ENCODE results near the gene SFMBT2. TPM values are rescaled to one million over a fixed set of nuclear protein-coding genes. Genes with fewer than 3 reads are reported as not detected.
"Not testable (repeated sequence)": the region's sequence is repeated elsewhere in the genome, so short reads cannot be mapped to it uniquely, and the experiment has no call there.

The SFMBT2 gene
- total RNA-seq, 4 donors from 2014 or later, result 0.60 to 8.6 (median 2.5) TPM

DNA sequence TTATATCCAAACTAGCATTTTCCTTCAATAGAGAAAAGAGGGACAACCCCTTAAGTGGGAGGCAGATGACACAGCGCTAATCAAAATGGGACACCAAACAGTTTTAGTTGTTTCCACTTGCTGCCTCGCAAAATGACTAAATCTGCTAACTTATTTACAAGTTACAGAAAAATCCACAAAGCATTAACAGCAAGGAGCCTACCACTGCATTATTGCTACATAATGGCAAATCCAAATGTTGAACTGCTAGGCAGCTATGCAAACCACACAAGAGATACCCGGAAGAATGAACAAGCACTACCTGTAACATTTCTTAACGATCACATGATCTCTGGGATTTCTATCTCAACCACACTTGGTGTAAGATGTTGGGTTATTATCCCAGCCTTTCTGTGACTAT, 96.7 kb downstream of the SFMBT2 start:
- in situ Hi-C loops (cut with MboI; ENCODE audit: low pct_ligation_motif_present in 1 of 4, low pct_unique_long_range_greater_than_20kb in 1 of 4, low sequenced_read_pairs in 3 of 4), result no loop called here
- no peaks in the 10 kb centered on the region for H3K36me3 ChIP-seq
- no peaks in the 10 kb centered on the region for H3K27me3 ChIP-seq
- no peak for TF ChIP-seq POLR2A (IDR thresholded peaks at IDR 0.05)
- no peaks in the 10 kb centered on the region for H3K9me3 ChIP-seq
- no peak overlapping the region for H3K27ac ChIP-seq
- intact Hi-C loops (cut with DNase I; ENCODE audit: low total_unique reads), result no loop called here
- 76 to 91% methylated on average over 4 of the region's 4 CpGs for WGBS, 2 donors (ENCODE audit: low coverage in 1 of 2)
- H3K4me1 ChIP-seq, result peaks cover 4 to 11% (median 7%) of the 10 kb centered on the region in 4 donors
- no peak for DNase-seq
- H3K4me3 ChIP-seq, result no peak overlapping the region

DNA sequence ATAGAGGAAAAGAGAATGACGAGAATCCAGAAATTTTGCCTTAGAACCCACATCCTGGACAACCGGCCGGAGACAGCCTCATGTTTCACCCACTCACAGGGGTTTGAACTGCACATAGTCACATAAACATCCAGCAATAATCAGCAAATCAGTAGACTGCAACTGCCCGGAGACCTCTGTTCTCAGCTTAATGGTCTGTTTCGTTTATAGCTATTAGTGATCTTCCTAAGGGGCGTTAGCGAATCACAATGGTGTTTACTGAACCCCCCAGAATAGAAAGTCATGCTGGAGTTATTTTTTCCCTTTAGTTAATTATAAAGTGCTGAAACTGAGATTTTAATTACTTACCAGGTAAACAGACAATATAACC, 98.4 kb downstream of the SFMBT2 start:
- Histone ChIP-seq H3K9me3 (no peaks in the 10 kb centered on the region), H3K27ac (no peak overlapping the region), H3K4me3 (no peak overlapping the region), H3K36me3 (no peaks in the 10 kb centered on the region), H3K4me1 (no peaks in the 10 kb centered on the region), H3K27me3 (no peaks in the 10 kb centered on the region)
- WGBS, 2 donors (ENCODE audit: low coverage in 1 of 2), result 88 to 100% methylated on average over 5 to 7 of the region's 7 CpGs
- no peak for DNase-seq
- intact Hi-C loops (cut with DNase I; ENCODE audit: low total_unique reads), result no loop called here
- no peak for TF ChIP-seq EP300 (IDR thresholded peaks at IDR 0.05; ENCODE audit: low read depth)
- TF ChIP-seq POLR2A (IDR thresholded peaks at IDR 0.05), result no peak
- TF ChIP-seq POLR2AphosphoS5 (IDR thresholded peaks at IDR 0.05), result no peak
- TF ChIP-seq, protein P1, sequence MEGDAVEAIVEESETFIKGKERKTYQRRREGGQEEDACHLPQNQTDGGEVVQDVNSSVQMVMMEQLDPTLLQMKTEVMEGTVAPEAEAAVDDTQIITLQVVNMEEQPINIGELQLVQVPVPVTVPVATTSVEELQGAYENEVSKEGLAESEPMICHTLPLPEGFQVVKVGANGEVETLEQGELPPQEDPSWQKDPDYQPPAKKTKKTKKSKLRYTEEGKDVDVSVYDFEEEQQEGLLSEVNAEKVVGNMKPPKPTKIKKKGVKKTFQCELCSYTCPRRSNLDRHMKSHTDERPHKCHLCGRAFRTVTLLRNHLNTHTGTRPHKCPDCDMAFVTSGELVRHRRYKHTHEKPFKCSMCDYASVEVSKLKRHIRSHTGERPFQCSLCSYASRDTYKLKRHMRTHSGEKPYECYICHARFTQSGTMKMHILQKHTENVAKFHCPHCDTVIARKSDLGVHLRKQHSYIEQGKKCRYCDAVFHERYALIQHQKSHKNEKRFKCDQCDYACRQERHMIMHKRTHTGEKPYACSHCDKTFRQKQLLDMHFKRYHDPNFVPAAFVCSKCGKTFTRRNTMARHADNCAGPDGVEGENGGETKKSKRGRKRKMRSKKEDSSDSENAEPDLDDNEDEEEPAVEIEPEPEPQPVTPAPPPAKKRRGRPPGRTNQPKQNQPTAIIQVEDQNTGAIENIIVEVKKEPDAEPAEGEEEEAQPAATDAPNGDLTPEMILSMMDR (IDR thresholded peaks at IDR 0.05), result no peak
- in situ Hi-C loops (cut with MboI; ENCODE audit: low pct_ligation_motif_present in 1 of 4, low pct_unique_long_range_greater_than_20kb in 1 of 4, low sequenced_read_pairs in 3 of 4), result no loop called here

DNA sequence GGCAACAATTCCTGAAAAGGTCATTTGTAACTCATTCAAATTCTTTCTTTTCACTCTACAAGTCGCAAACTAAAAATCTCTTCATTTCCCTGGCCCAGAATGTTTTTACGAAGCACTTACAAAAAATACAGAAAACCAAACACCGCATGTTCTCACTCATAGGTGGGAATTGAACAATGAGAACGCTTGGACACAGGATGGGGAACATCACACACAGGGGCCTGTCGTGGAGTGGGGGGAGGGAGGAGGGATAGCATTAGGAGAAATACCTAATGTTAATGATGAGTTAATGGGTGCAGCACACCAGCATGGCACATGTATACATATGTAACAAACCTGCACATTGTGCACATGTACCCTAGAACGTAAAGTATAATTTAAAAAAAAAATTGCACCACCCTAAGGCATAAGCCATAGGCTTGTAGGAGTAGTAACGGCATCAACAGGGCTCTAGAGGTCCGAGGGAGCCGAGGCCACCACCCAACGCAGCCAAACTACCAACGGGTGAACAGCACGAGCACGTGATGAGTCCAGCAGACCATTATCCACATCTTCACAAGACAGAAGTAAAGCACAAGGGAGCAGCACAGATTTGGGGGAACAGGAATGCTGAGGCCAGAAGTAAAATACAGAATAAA, 98.9 kb downstream of the SFMBT2 start:
- H3K4me1 ChIP-seq; H3K4me3 ChIP-seq; in situ Hi-C loops (cut with MboI; ENCODE audit: low pct_ligation_motif_present in 1 of 4, low pct_unique_long_range_greater_than_20kb in 1 of 4, low sequenced_read_pairs in 3 of 4); H3K36me3 ChIP-seq; intact Hi-C loops (cut with DNase I; ENCODE audit: low total_unique reads); H3K9me3 ChIP-seq; H3K27me3 ChIP-seq; H3K27ac ChIP-seq; DNase-seq: not testable (repeated sequence)
- WGBS, 2 donors (ENCODE audit: low coverage in 1 of 2), result 91 to 92% methylated on average over 6 to 13 of the region's 13 CpGs

DNA sequence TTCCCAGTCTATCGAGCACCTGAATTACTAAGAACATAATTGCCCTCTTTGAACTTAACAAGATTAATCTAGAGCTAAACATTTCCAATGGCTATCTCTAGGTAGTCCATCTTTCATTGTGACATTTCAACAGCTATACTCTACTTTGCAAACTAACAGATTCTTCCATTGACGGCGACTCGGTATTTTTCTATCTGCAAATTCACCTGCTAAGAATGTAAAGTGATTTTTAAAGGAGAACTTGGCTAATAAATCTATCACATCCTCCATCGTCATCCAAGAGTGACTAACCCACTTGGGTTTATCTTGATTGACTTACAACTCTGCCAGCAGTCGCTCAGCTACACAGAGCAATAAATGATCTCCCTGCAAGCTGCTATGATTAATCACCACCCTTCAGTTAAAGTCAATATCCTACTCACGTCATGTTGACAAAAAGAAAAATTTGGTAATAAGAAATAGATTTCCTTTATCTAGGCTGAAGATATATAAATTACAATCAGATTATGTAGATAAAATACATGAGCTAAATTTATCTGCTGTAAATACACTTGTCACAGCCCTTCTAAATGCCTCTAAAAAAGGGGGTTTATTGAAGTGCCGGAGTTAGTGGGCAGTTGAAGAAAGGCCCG, 99.5 kb downstream of the SFMBT2 start:
- TF ChIP-seq, protein P1 (IDR thresholded peaks at IDR 0.05), result no peak
- no peaks in the 10 kb centered on the region for H3K9me3 ChIP-seq
- intact Hi-C loops (cut with DNase I; ENCODE audit: low total_unique reads), result no loop called here

DNA sequence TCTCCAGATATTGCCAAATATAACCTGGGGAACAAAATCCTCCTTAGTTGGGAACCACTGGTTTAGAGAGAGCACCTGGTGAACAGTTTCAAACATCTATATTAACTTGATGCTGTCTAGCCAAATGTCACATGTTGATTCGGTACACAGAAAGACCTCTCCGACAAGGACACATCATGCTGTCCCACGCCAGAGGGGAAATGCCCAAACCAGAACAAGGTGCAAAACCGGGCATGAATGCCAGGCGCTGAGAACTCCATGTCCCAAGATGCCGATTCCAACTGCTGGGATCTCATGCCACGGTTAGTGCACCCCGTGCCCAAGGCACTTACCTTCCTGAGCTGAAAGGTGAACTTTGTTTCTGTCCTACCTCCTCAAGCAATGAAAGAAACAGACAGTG, 100.8 kb downstream of the SFMBT2 start:
- H3K4me3 ChIP-seq, result no peak overlapping the region
- H3K27ac ChIP-seq, result no peak overlapping the region
- intact Hi-C loops (cut with DNase I; ENCODE audit: low total_unique reads) (no loop called here), in situ Hi-C loops (cut with MboI; ENCODE audit: low pct_ligation_motif_present in 1 of 4, low pct_unique_long_range_greater_than_20kb in 1 of 4, low sequenced_read_pairs in 3 of 4) (no loop called here)
- no peaks in the 10 kb centered on the region for H3K36me3 ChIP-seq
- peaks cover 0 to 11% (median 0%) of the 10 kb centered on the region in 4 donors for H3K4me1 ChIP-seq
- no peaks in the 10 kb centered on the region for H3K27me3 ChIP-seq
- TF ChIP-seq, protein P1 (IDR thresholded peaks at IDR 0.05), result no peak
- no peak for TF ChIP-seq EP300 (IDR thresholded peaks at IDR 0.05; ENCODE audit: low read depth)
- no peak for TF ChIP-seq POLR2AphosphoS5 (IDR thresholded peaks at IDR 0.05)
- H3K9me3 ChIP-seq, result no peaks in the 10 kb centered on the region
- DNase-seq, result no peak
- WGBS, 2 donors (ENCODE audit: low coverage in 1 of 2), result 92 to 93% methylated on average over 2 to 8 of the region's 8 CpGs

More for the DNA sequence above, 99.5 kb downstream of the SFMBT2 start:
- Histone ChIP-seq H3K27ac (no peak overlapping the region), H3K27me3 (no peaks in the 10 kb centered on the region), H3K4me3 (no peak overlapping the region), H3K36me3 (no peaks in the 10 kb centered on the region), H3K4me1 (no peaks in the 10 kb centered on the region)
- in situ Hi-C loops (cut with MboI; ENCODE audit: low pct_ligation_motif_present in 1 of 4, low pct_unique_long_range_greater_than_20kb in 1 of 4, low sequenced_read_pairs in 3 of 4), result no loop called here
- DNase-seq, result no peak
- 55 to 70% methylated on average over 9 of the region's 9 CpGs for WGBS, 2 donors (ENCODE audit: low coverage in 1 of 2)
